ENCODE results near the gene MKRN3. TPM values are rescaled to one million over a fixed set of nuclear protein-coding genes. Genes with fewer than 3 reads are reported as not detected.

The MKRN3 gene
- total RNA-seq, 1 donor from 2014 or later, result not detected

GRCh38 chr15:23564821-23565394, 566 bp upstream of the MKRN3 start:
- Histone ChIP-seq H3K27me3 (ENCODE audit: control insufficient read depth, insufficient read depth, low read length) (no peaks in the 10 kb centered on the region), H3K36me3 (ENCODE audit: control insufficient read depth, insufficient read depth, low read length) (no peaks in the 10 kb centered on the region), H3K4me3 (ENCODE audit: low read depth, low read length) (no peak overlapping the region)
- FAIRE-seq (no peak), DNase-seq (ENCODE audit: low read depth) (no peak)
- no peak for TF ChIP-seq CTCF (IDR thresholded peaks at IDR 0.05; ENCODE audit: insufficient read depth, low read length, severe bottlenecking)

GRCh38 chr15:23566071-23566554, 639 bp downstream of the MKRN3 start:
- H3K36me3 ChIP-seq (ENCODE audit: control insufficient read depth, insufficient read depth, low read length), result no peaks in the 10 kb centered on the region
- DNase-seq (ENCODE audit: low read depth) (no peak), FAIRE-seq (no peak)
- no peaks in the 10 kb centered on the region for H3K27me3 ChIP-seq (ENCODE audit: control insufficient read depth, insufficient read depth, low read length)
- no peak overlapping the region for H3K4me3 ChIP-seq (ENCODE audit: low read depth, low read length)
- no peak for TF ChIP-seq CTCF (IDR thresholded peaks at IDR 0.05; ENCODE audit: insufficient read depth, low read length, severe bottlenecking)

GRCh38 chr15:23566651-23567050, 1.2 kb downstream of the MKRN3 start:
- H3K27me3 ChIP-seq (ENCODE audit: control insufficient read depth, insufficient read depth, low read length), result no peaks in the 10 kb centered on the region
- no peaks in the 10 kb centered on the region for H3K36me3 ChIP-seq (ENCODE audit: control insufficient read depth, insufficient read depth, low read length)
- FAIRE-seq, result no peak
- DNase-seq (ENCODE audit: low read depth), result no peak
- no peak for TF ChIP-seq CTCF (IDR thresholded peaks at IDR 0.05; ENCODE audit: insufficient read depth, low read length, severe bottlenecking)
- no peak overlapping the region for H3K4me3 ChIP-seq (ENCODE audit: low read depth, low read length)

- H3K27me3 ChIP-seq (ENCODE audit: control insufficient read depth, insufficient read depth, low read length), result no peaks in the 10 kb centered on the region
- no peak overlapping the region for H3K4me3 ChIP-seq (ENCODE audit: low read depth, low read length)
- DNase-seq (ENCODE audit: low read depth) (no peak), FAIRE-seq (no peak)
- H3K36me3 ChIP-seq (ENCODE audit: control insufficient read depth, insufficient read depth, low read length), result no peaks in the 10 kb centered on the region
- no peak for TF ChIP-seq CTCF (IDR thresholded peaks at IDR 0.05; ENCODE audit: insufficient read depth, low read length, severe bottlenecking)
Observed at GRCh38 chr15:23567921-23568320, 2.4 kb downstream of the MKRN3 start.

GRCh38 chr15:23569151-23569925, 3.9 kb downstream of the MKRN3 start:
- H3K4me3 ChIP-seq (ENCODE audit: low read depth, low read length), result no peak overlapping the region
- H3K27me3 ChIP-seq (ENCODE audit: control insufficient read depth, insufficient read depth, low read length), result no peaks in the 10 kb centered on the region
- TF ChIP-seq CTCF (IDR thresholded peaks at IDR 0.05; ENCODE audit: insufficient read depth, low read length, severe bottlenecking), result no peak
- no peak for FAIRE-seq
- no peaks in the 10 kb centered on the region for H3K36me3 ChIP-seq (ENCODE audit: control insufficient read depth, insufficient read depth, low read length)
- DNase-seq (ENCODE audit: low read depth), result no peak

Measured in bronchial epithelial cell (primary cell).